ENCODE data around the gene MGAT5.
A peak's percentile ranks its signal among the peaks of the same experiment; 100 is the strongest.

Gene MGAT5

GRCh38 chr2:134361648-134362047 is 107.8 kb downstream of the MGAT5 start:
- Histone ChIP-seq H3K9me3 (ENCODE audit: control insufficient read depth, insufficient read depth, low read depth, low read length) (no peaks in the 10 kb centered on the region), H3K27ac (ENCODE audit: extremely low read depth, low read depth, low read length) (no peak overlapping the region), H3K4me1 (ENCODE audit: control insufficient read depth, insufficient read depth, low read length) (peaks cover 9% of the 10 kb centered on the region), H3K36me3 (ENCODE audit: control insufficient read depth in 2 of 2, insufficient read depth in 1 of 2, low read length in 2 of 2) (peaks cover 0 to 21% of the 10 kb centered on the region in 2 experiments; a peak in 1 of 3 replicates), H3K4me3 (ENCODE audit: low read depth, low read length) (no peak overlapping the region)
- CTCF ChIA-PET, result interaction anchor here (1.0 kb wide), 1 partner anchor 477 kb away, joined by 4 read pairs; no protein-coding TSS in a partner anchor
- TF ChIP-seq ZNF112 (tag by site-specific recombination; IDR thresholded peaks at IDR 0.05) (no peak), ZNF19 (tag by site-specific recombination; IDR thresholded peaks at IDR 0.05; ENCODE audit: low read depth) (no peak), ZNF510 (tag by site-specific recombination; IDR thresholded peaks at IDR 0.05; ENCODE audit: insufficient replicate concordance) (no peak), ZNF585B (tag by site-specific recombination; IDR thresholded peaks at IDR 0.05) (no peak), ZNF138 (tag by site-specific recombination; IDR thresholded peaks at IDR 0.05; ENCODE audit: borderline replicate concordance) (no peak), ZNF777 (tag by site-specific recombination; IDR thresholded peaks at IDR 0.05; ENCODE audit: borderline replicate concordance) (no peak), GLIS1 (tag by site-specific recombination; IDR thresholded peaks at IDR 0.05) (0 out of 2 replicates have a peak, but pooled peaks have one; percentile 9), ZNF324 (tag by site-specific recombination; IDR thresholded peaks at IDR 0.05) (no peak), ZNF747 (tag by site-specific recombination; IDR thresholded peaks at IDR 0.05) (no peak), ZIC2 (tag by site-specific recombination; IDR thresholded peaks at IDR 0.05) (peak; percentile 31), KLF16 (tag by site-specific recombination; IDR thresholded peaks at IDR 0.05) (no peak), ZNF248 (tag by site-specific recombination; IDR thresholded peaks at IDR 0.05) (no peak), ZNF549 (tag by site-specific recombination; IDR thresholded peaks at IDR 0.05) (no peak), ZNF391 (tag by site-specific recombination; IDR thresholded peaks at IDR 0.05; ENCODE audit: borderline replicate concordance, low read depth) (no peak), ZSCAN18 (tag by site-specific recombination; IDR thresholded peaks at IDR 0.05) (no peak)
- POLR2A ChIA-PET, result no interaction called here

- ChIA-PET CTCF (interaction anchor here (1.0 kb wide), 1 partner anchor 478 kb away, joined by 4 read pairs; no protein-coding TSS in a partner anchor), POLR2A (no interaction called here)
- Histone ChIP-seq H3K27ac (ENCODE audit: extremely low read depth, low read depth, low read length) (no peak overlapping the region), H3K36me3 (ENCODE audit: control insufficient read depth in 2 of 2, insufficient read depth in 1 of 2, low read length in 2 of 2) (peaks cover 0 to 21% of the 10 kb centered on the region in 2 experiments; a peak in 1 of 3 replicates), H3K9me3 (ENCODE audit: control insufficient read depth, insufficient read depth, low read depth, low read length) (no peaks in the 10 kb centered on the region), H3K4me1 (ENCODE audit: control insufficient read depth, insufficient read depth, low read length) (peaks cover 9% of the 10 kb centered on the region), H3K4me3 (ENCODE audit: low read depth, low read length) (no peak overlapping the region)
- TF ChIP-seq ZNF747 (tag by site-specific recombination; IDR thresholded peaks at IDR 0.05) (no peak), ZNF580 (tag by site-specific recombination; IDR thresholded peaks at IDR 0.05) (no peak), ZNF114 (tag by site-specific recombination; IDR thresholded peaks at IDR 0.05) (no peak), ZNF449 (tag by site-specific recombination; IDR thresholded peaks at IDR 0.05) (no peak), ZNF19 (tag by site-specific recombination; IDR thresholded peaks at IDR 0.05; ENCODE audit: low read depth) (no peak), ZNF510 (tag by site-specific recombination; IDR thresholded peaks at IDR 0.05; ENCODE audit: insufficient replicate concordance) (no peak), ZNF341 (tag by site-specific recombination; IDR thresholded peaks at IDR 0.05; ENCODE audit: low read depth) (no peak), ZNF211 (tag by site-specific recombination; IDR thresholded peaks at IDR 0.05; ENCODE audit: low read depth) (no peak), KLF8 (tag by site-specific recombination; IDR thresholded peaks at IDR 0.05) (no peak), ZNF837 (tag by site-specific recombination; IDR thresholded peaks at IDR 0.05) (no peak), ZBTB8A (tag by site-specific recombination; IDR thresholded peaks at IDR 0.05) (no peak), ZNF571 (tag by site-specific recombination; IDR thresholded peaks at IDR 0.05) (no peak), GLIS1 (tag by site-specific recombination; IDR thresholded peaks at IDR 0.05) (no peak), ZNF146 (tag by site-specific recombination; IDR thresholded peaks at IDR 0.05) (no peak)
- TF ChIP-seq, protein P1, sequence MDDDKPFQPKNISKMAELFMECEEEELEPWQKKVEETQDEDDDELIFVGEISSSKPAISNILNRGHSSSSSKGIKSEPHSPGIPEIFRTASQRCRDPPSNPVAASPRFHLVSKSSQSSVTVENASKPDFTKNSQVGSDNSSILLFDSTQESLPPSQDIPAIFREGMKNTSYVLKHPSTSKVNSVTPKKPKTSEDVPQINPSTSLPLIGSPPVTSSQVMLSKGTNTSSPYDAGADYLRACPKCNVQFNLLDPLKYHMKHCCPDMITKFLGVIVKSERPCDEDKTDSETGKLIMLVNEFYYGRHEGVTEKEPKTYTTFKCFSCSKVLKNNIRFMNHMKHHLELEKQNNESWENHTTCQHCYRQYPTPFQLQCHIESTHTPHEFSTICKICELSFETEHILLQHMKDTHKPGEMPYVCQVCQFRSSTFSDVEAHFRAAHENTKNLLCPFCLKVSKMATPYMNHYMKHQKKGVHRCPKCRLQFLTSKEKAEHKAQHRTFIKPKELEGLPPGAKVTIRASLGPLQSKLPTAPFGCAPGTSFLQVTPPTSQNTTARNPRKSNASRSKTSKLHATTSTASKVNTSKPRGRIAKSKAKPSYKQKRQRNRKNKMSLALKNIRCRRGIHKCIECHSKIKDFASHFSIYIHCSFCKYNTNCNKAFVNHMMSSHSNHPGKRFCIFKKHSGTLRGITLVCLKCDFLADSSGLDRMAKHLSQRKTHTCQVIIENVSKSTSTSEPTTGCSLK (tag by site-specific recombination; IDR thresholded peaks at IDR 0.05), result no peak
Observed at GRCh38 chr2:134362152-134362668, 108.3 kb downstream of the MGAT5 start.
